IPS-NIHi11 (cell line): ENCODE data around the gene CD300LG.
"Not testable (repeated sequence)": the region's sequence is repeated elsewhere in the genome, so short reads cannot be mapped to it uniquely, and the experiment has no call there.

Experiments used
- DNase-seq: peaks from one replicate; pipeline ENCODE4 v3.0.0; 2012; ENCODE audit warnings: mixed read lengths, low spot score

Gene CD300LG

DNA sequence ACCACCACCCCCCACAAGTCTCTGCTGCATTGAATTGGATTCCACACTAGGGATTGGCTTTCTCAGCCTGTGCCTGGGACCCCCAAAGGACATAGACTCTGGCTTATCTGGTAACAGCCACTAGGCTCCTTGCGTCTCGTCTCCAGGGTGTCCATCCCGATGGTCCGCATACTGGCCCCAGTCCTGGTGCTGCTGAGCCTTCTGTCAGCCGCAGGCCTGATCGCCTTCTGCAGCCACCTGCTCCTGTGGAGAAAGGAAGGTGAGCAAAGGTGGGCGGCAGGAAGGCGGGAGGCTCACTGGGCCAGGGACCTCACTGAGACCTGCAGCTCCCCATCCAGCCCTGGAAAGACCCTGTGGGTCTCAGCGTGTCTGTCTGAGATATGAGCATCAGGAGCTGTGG lies 8.1 kb downstream of the CD300LG start:
- DNase-seq = no peak

- no peak for DNase-seq
These were observed 9.2 kb downstream of the CD300LG start for GRCh38 chr17:43856141-43856540.

DNA sequence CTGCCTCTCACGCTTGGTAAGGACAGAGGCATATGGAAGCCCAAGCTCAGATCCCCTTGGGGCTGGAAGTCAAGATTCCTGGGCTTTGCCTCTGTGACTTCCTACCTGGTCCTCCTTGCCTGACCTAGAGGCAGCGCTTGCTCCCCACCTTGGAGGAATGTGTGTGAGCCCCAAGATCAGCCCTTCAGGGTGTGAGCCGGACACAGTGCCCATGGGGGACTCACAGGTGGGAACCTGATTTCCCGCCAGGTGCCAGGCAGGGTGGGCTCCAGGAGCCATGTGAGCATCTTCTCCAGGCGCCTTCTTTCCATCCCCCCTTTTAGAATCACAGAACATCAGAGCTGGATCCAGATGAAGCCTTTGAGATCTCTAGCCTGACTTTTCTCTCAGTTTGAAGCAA lies 10.2 kb downstream of the CD300LG start:
- DNase-seq = no peak

GRCh38 chr17:43857957-43858600 lies 11.1 kb downstream of the CD300LG start:
- DNase-seq = no peak

GRCh38 chr17:43860077-43860725 lies 13.2 kb downstream of the CD300LG start:
- DNase-seq = no peak

DNA sequence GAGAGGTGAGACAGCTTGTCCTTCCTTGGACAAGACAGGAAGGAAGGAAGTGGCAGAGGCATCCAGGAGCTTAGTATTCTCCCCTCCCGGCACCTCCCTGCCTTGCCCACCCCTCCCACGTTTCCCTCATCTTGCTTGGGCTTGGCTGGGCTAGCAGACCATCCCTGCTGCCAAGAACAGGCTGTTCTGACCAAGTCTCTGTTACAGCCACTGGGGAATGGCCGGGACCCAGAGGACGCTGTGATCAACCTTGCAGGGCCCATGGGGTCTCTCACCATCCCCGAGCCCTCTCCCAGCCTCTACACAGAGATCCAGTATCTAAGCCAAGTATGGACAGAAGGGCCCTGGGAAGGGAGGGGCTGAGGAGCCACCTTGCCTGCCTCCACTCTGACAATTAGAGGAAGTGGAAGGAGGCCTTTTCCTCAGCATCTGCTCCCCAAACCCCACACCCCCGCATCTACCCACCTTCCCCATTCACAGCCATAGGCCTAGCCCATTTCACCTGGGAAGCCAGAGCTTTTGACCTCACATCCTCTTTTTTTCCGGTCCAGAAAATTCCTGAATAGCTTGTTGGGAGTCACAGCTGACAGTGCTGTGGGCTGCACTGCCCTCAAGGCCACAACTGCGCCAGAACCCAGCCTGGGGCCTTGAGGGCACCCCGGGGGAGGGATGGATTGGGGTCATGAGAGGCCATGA lies 14.1 kb downstream of the CD300LG start:
- no peak for DNase-seq

GRCh38 chr17:43861960-43862359 lies 15.0 kb downstream of the CD300LG start:
- no peak for DNase-seq

DNA sequence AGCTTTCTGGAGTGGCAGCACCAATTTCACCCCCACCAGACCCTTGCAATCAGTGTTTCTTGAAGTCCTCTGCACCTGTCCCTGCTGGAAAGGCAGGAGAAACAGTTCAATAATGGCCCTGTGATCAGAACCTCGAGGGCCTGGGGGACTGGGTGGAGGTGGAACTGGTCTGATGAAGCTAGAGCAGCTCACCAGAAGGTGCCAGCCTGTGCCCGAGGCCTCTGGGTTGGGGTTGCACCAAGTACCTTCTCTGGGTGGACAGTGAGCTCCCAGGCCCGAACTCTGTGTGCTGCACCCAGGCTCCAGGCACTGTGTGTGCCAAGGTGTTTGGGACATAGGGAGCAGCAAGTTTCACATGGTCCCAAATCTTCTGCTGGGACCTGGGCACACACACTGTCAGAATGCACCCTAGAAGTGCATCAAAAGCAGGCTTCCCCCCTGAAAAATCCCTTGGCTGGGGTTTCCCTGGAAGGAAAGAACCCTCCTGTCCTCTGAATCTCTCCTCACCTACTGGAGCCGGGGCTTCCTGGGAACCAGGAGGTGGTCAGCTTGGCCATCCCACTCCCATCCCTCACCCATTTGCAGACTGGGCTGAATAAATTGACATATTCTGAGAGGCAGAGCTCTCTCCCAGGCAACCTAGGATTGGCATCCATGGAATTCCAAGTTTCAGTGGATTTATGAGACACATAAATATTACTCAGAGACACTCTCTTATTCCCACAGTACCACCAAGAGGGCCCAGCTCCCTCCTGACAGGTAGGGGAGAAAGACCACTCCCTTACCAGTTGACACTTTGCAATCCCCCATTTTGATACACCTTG lies 17.4 kb downstream of the CD300LG start:
- DNase-seq = no peak

GRCh38 chr17:43868226-43868994 lies 21.4 kb downstream of the CD300LG start:
- no peak for DNase-seq

DNA sequence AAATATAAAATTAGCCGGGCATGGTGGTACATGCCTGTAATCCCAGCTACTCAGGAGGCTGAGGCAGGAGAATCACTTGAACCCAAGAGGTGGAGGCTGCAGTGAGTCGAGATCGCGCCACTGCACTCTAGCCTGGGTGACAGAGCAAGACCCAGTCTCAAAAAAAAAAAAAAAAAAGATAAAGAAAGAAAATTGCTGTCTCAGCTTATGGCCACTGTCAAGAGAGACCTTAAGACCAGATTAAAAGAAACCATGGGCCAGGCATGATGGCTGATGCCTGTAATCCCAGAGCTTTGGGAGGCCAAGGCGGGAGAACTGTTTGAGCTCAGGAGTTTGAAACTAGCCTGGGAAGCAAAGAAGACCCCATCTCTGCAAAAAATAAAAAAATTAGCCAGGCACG lies 22.1 kb downstream of the CD300LG start:
- DNase-seq = not testable (repeated sequence)

DNA sequence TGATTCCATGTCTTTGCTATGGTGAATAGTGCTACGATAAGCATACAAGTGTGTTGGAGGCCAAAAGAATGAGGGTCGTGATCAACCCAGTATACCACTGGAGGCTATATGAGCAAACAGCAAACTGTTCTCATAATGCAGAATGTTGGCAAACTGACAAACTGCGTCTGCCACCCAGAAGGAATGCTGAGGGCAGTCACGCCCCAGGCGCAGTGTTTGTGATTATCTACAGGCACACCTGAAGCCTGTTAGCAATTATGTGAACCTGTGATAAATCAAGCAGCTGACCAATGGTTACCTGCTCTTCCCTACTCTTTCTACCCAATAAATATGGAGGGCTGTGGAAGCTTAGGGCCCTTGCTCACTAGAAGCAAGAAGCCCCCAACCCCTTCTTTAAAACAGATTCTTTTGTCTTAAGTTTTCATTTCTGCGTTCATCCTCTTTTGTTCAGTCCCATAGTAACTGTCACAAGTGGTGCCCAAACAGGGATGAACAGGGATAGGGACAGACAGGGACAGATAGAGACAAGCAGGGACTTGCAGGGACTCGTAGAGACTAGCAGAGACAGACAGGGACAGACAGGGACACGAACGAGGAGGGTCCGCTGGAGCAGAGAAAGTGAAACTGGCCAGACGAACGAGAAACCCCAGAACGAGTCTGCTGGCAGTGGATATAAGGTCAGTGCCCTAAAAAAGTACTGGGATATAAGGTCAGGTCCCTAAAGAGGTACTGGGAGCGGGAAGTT lies 25.1 kb downstream of the CD300LG start:
- no peak for DNase-seq

- peak; percentile 37 for DNase-seq
These were observed 26.1 kb downstream of the CD300LG start for GRCh38 chr17:43873091-43873490.

DNA sequence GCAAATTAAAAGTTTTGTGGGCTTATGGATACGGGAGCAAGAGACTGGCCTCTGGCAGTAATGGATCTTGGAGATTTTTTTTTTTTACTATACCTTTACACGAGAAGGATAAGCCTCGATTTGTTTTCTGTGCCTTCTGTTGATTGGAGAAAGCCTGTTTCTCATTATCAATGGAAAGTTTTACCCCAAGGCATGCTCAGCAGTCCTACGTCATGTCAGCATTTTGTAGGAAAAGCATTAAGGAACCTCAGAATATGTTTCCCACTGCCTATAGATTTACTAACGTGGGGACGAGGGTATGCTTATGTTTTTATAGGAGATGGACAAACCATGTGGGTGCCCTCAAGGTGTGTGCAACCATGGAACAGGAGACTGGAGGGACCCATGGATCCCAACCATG lies 26.8 kb downstream of the CD300LG start:
- no peak for DNase-seq

DNA sequence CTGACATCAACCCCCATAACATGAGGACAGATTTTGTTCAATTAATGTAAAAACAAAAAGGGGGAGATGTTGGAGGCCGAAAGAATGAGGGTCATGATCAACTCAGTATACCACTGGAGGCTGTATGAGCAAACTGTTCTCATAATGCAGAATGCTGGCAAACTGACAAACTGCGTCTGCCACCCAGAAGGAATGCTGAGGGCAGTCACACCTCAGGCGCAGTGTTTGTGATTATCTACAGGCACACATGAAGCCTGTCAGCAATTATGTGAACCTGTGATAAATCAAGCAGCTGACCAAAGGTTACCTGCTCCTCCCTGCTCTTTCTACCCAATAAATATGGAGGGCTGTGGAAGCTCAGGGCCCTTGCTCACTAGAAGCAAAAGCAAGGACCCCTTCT lies 27.3 kb downstream of the CD300LG start:
- no peak for DNase-seq

GRCh38 chr17:43875476-43876147 lies 28.6 kb downstream of the CD300LG start:
- no peak for DNase-seq

DNA sequence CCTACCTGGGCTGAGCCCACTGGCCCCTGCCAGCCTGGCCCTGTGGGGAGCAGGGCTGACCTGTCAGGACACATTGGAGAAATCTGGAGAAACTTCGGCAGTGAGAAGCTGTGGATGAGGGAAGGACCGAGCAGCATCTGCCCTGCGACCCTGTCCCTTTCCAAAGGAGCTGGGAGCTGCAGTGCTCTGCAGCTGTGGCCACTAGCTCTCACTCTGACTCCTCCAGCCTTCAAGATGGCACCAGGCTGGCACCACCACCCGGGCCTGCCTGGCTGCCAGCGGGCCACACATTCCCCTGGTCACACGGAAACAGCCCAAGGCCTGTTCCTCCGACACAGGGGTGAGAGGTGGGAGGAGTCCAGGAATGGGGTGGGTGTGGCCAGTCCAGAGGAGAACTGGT lies 30.1 kb downstream of the CD300LG start:
- no peak for DNase-seq

DNA sequence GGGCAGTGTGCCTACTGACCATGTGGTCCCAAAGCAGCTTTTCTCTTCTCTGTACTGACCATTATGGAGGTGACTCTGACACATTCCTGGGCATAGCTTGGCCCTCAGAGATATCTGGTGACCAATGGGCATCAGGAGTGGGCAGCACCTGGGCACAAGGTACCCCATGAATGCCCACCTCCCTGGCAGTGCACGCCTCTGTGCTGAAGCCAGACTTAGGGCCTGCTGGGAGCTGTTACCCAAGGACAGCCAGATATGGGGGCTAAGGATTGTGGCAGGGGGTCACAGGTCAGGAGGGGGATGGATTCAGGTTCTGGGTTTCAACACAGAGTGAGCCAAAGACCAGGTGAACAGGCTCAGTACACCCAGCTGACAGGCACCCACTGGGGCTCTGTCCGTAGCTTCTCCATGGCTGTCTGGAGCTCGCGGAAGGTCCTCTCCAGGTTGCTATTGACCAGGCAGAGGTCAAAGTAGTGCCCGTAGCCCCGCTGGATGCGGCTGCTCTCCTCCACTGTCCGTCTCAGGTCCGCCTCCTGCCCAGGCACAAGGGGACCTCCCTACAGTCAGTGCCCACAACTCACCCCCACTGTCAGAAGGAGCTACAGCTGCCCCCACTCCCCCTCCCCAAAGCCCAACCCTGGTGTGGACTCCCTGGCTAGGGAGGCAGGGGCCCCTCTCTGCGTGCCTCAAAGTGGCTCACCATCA lies 30.6 kb downstream of the CD300LG start:
- DNase-seq = no peak

GRCh38 chr17:43878260-43879175 lies 31.5 kb downstream of the CD300LG start:
- peak; percentile 95 for DNase-seq
